GM19023 (cell line): ENCODE data around the gene CYP2W1.
"Not testable (repeated sequence)": the region's sequence is repeated elsewhere in the genome, so short reads cannot be mapped to it uniquely, and the experiment has no call there.

Experiments used
- ATAC-seq: cut with Tn5 transposase; IDR thresholded peaks from one replicate; pipeline ENCODE4 v1.9.1; 2021; ENCODE audit warnings: mild to moderate bottlenecking, moderate library complexity; ENCODE audit not compliant: unreplicated experiment

CYP2W1 gene

GRCh38 chr7:949021-949934 is 33.7 kb upstream of the CYP2W1 start:
- no peak for ATAC-seq

- ATAC-seq: no peak
Measured at GRCh38 chr7:951881-952547, 31.0 kb upstream of the CYP2W1 start.

GRCh38 chr7:952548-953441 is 30.2 kb upstream of the CYP2W1 start:
- ATAC-seq: no peak

GRCh38 chr7:953547-954327 is 29.2 kb upstream of the CYP2W1 start:
- ATAC-seq: no peak

- peak; percentile 60 for ATAC-seq
Measured at GRCh38 chr7:954330-955238, 28.4 kb upstream of the CYP2W1 start, which contains the start of gene ADAP1. ADAP1 (minus strand) TSS chr7:954680; CDS start chr7:954477, 203 bp downstream.

GRCh38 chr7:956031-956430 is 26.9 kb upstream of the CYP2W1 start:
- no peak for ATAC-seq

- no peak for ATAC-seq
Measured at GRCh38 chr7:957418-958220, 25.4 kb upstream of the CYP2W1 start.

GRCh38 chr7:958221-959200 is 24.5 kb upstream of the CYP2W1 start:
- ATAC-seq: no peak

- ATAC-seq: no peak
Measured at GRCh38 chr7:959271-959670, 23.7 kb upstream of the CYP2W1 start.

- not testable (repeated sequence) for ATAC-seq
Measured at GRCh38 chr7:959740-960139, 23.2 kb upstream of the CYP2W1 start.

- ATAC-seq: no peak
Measured at GRCh38 chr7:960269-960871, 22.6 kb upstream of the CYP2W1 start.

GRCh38 chr7:960972-961371 is 22.0 kb upstream of the CYP2W1 start:
- ATAC-seq: not testable (repeated sequence)

- ATAC-seq: no peak
Measured at GRCh38 chr7:961546-962400, 21.2 kb upstream of the CYP2W1 start.

GRCh38 chr7:962401-963081 is 20.4 kb upstream of the CYP2W1 start:
- no peak for ATAC-seq
